Adrenal gland (tissue), 5 donors: ENCODE data around the gene PLEKHA6.

Source experiments
- POLR2A ChIP-seq, 2 donors: fragments of 450-650 bp; IDR thresholded peaks; one replicate each; pipeline ENCODE4 v1.6.1; 2017; ENCODE audit warnings: antibody characterized with exemption in 2 of 2, mild to moderate bottlenecking in 2 of 2, moderate library complexity in 1 of 2
- TF ChIP-seq, protein P1 (sequence below), 6 experiments: fragments of 450-650 bp in 4 of 6; fragments of 200-600 bp in 2 of 6; sonication (generic) in 1 of 6; IDR thresholded peaks; 1 replicate in 5 of 6; 2 replicates in 1 of 6; pipeline versions ENCODE4 v1.5.1 to v1.8.0; 2016 to 2021; ENCODE audit warnings: antibody characterized with exemption in 6 of 6, mild to moderate bottlenecking in 2 of 6, moderate library complexity in 1 of 6
- donor health status: DM: no; HTN: no; CAD: no.

DNA sequence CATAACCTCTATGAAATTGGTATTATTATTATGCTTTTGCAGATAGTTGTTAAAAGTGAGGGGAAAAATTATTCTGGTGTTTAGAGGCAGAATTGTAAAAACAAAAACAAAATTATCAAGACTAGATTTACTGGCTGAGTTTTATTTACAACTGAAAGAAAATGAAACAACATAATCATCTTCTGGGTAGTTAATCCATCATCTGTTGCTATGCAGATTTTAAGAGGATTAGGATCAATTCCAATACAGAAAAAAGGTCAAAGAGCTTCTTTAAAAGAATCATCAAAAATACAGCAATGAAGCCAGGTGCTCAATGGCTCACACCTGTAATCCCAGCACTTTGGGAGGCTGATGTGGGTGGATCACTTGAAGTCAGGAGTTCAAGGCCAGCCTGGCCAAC lies 154.2 kb downstream of the PLEKHA6 start:
- TF ChIP-seq, protein P1, sequence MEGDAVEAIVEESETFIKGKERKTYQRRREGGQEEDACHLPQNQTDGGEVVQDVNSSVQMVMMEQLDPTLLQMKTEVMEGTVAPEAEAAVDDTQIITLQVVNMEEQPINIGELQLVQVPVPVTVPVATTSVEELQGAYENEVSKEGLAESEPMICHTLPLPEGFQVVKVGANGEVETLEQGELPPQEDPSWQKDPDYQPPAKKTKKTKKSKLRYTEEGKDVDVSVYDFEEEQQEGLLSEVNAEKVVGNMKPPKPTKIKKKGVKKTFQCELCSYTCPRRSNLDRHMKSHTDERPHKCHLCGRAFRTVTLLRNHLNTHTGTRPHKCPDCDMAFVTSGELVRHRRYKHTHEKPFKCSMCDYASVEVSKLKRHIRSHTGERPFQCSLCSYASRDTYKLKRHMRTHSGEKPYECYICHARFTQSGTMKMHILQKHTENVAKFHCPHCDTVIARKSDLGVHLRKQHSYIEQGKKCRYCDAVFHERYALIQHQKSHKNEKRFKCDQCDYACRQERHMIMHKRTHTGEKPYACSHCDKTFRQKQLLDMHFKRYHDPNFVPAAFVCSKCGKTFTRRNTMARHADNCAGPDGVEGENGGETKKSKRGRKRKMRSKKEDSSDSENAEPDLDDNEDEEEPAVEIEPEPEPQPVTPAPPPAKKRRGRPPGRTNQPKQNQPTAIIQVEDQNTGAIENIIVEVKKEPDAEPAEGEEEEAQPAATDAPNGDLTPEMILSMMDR (IDR thresholded peaks at IDR 0.05), result no peak
- TF ChIP-seq POLR2A (IDR thresholded peaks at IDR 0.05), result no peak
